ENCODE data around the gene RGS1. TPM values are rescaled to one million over a fixed set of nuclear protein-coding genes. Genes with fewer than 3 reads are reported as not detected.
"Not testable (repeated sequence)": the region's sequence is repeated elsewhere in the genome, so short reads cannot be mapped to it uniquely, and the experiment has no call there.

Gene RGS1
- total RNA-seq, 3 donors from 2014 or later = 8.9 to 82.0 (median 20.6) TPM

GRCh38 chr1:192530254-192530653 is 45.3 kb upstream of the RGS1 start:
- no peak for TF ChIP-seq CTCF (IDR thresholded peaks at IDR 0.05)
- ATAC-seq = peak; percentile 75
- Histone ChIP-seq H3K4me3 (no peak overlapping the region), H3K9me3 (no peaks in the 10 kb centered on the region), H3K4me1 (ENCODE audit: low read depth) (no peaks in the 10 kb centered on the region), H3K36me3 (ENCODE audit: low read depth) (no peaks in the 10 kb centered on the region)
- intact Hi-C loops (cut with DNase I, micrococcal nuclease) = no loop called here
- no peak for DNase-seq

GRCh38 chr1:192531037-192531703 is 44.4 kb upstream of the RGS1 start:
- peak; percentile 87 for ATAC-seq
- H3K36me3 ChIP-seq (ENCODE audit: low read depth); intact Hi-C loops (cut with DNase I, micrococcal nuclease); H3K9me3 ChIP-seq; H3K4me3 ChIP-seq; H3K4me1 ChIP-seq (ENCODE audit: low read depth): not testable (repeated sequence)
- DNase-seq = peak in 2 of 3 donors; percentile 38 to 54

GRCh38 chr1:192534666-192535065 is 40.9 kb upstream of the RGS1 start:
- TF ChIP-seq CTCF (IDR thresholded peaks at IDR 0.05) = no peak
- H3K36me3 ChIP-seq (ENCODE audit: low read depth) = no peaks in the 10 kb centered on the region
- DNase-seq (no peak), ATAC-seq (no peak)
- intact Hi-C loops (cut with DNase I, micrococcal nuclease) = no loop called here
- no peak overlapping the region for H3K4me3 ChIP-seq
- peaks cover 11% of the 10 kb centered on the region for H3K4me1 ChIP-seq (ENCODE audit: low read depth)
- H3K9me3 ChIP-seq = no peaks in the 10 kb centered on the region

GRCh38 chr1:192535916-192536664 is 39.5 kb upstream of the RGS1 start:
- TF ChIP-seq CTCF (IDR thresholded peaks at IDR 0.05) = no peak
- intact Hi-C loops (cut with DNase I, micrococcal nuclease) = no loop called here
- Histone ChIP-seq H3K36me3 (ENCODE audit: low read depth) (no peaks in the 10 kb centered on the region), H3K4me1 (ENCODE audit: low read depth) (peaks cover 14% of the 10 kb centered on the region), H3K9me3 (no peaks in the 10 kb centered on the region), H3K4me3 (no peak overlapping the region)
- ATAC-seq (no peak), DNase-seq (no peak)

DNA sequence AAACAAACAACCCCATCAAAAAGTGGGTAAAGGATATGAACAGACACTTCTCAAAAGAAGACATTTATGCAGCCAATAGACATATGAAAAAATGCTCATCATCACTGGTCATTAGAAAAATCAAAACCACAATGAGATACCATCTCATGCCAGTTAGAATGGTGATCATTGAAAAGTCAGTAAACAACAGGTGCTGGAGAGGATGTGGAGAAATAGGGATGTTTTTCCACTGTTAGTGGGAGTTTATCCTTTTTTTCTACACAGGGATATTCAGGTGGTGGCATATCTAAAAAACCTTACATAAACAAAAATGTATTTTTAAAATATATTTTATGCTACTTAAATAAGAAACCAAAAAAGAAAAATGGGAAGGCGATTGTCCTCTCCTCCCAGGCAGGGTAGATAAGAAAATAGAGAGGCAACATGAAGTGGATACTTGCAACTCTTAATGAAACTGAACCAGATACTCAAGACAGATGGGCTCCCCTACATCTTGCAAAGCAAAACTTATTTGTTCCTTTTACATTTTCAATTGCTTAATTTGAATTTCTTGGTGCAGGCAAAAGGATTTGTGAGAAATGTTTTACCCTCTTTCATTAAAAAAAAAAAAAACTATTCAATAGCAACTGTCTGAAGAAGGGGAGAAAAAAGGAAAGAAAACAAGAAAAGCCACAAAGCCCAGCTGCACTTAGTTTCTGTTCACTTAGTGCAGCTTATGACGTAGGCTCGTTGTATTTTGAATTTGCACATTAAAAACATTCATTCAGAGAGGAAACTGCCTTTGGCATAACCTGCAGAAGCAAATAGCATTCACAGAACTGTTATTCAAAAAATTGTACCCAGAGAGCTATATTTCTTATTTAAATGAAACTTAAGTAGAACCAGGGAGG is 36.9 kb upstream of the RGS1 start:
- ATAC-seq (peak; percentile 67), DNase-seq (peak in 1 of 3 donors; percentile 41)
- Histone ChIP-seq H3K9me3 (no peaks in the 10 kb centered on the region), H3K36me3 (ENCODE audit: low read depth) (no peaks in the 10 kb centered on the region), H3K4me1 (ENCODE audit: low read depth) (peaks cover 14% of the 10 kb centered on the region), H3K4me3 (no peak overlapping the region)
- intact Hi-C loops (cut with DNase I, micrococcal nuclease) = no loop called here
- no peak for TF ChIP-seq CTCF (IDR thresholded peaks at IDR 0.05)

Measured in mucosa of descending colon (tissue), 3 donors.